ENCODE measurements around the gene SLC20A1.

DNA sequence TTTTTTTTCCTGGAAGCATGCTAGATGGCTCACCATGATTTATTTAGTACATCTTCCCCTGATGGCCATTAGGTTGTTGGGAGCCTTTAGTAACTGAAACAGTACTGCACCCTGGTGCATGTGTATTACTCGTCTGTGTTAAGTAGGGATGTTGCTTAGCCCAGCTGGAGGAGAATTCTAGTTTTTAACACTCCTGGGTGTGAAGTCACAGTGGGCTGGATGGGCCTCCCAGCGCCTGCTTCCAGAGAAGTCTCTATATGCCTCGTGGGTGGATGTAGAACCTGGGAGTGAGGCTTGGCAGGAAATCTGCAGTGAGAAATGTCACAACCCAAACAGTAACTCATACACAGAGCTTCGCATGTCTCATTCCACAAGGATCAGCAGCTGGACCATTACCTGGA is 46.1 kb downstream of the SLC20A1 start:
- no peak for TF ChIP-seq RARB (CRISPR knock-in tag; IDR thresholded peaks at IDR 0.05)
- TF ChIP-seq, protein P1, sequence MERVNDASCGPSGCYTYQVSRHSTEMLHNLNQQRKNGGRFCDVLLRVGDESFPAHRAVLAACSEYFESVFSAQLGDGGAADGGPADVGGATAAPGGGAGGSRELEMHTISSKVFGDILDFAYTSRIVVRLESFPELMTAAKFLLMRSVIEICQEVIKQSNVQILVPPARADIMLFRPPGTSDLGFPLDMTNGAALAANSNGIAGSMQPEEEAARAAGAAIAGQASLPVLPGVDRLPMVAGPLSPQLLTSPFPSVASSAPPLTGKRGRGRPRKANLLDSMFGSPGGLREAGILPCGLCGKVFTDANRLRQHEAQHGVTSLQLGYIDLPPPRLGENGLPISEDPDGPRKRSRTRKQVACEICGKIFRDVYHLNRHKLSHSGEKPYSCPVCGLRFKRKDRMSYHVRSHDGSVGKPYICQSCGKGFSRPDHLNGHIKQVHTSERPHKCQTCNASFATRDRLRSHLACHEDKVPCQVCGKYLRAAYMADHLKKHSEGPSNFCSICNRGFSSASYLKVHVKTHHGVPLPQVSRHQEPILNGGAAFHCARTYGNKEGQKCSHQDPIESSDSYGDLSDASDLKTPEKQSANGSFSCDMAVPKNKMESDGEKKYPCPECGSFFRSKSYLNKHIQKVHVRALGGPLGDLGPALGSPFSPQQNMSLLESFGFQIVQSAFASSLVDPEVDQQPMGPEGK (CRISPR knock-in tag; IDR thresholded peaks at IDR 0.05; ENCODE audit: borderline replicate concordance), result no peak
- no peak for TF ChIP-seq ISL1 (CRISPR knock-in tag; IDR thresholded peaks at IDR 0.05)
- no peak for TF ChIP-seq PPARA (CRISPR knock-in tag; IDR thresholded peaks at IDR 0.05; ENCODE audit: borderline replicate concordance)
- no peak for TF ChIP-seq ZC3H10 (CRISPR knock-in tag; IDR thresholded peaks at IDR 0.05)
- no peak for TF ChIP-seq ARNTL (CRISPR knock-in tag; IDR thresholded peaks at IDR 0.05; ENCODE audit: borderline replicate concordance, low read depth)
